ENCODE results near the gene SV2A. TPM values are rescaled to one million over a fixed set of nuclear protein-coding genes. Genes with fewer than 3 reads are reported as not detected.

SV2A gene
- total and polyA plus RNA-seq, 7 experiments from 2014 or later, result 1.3 to 18.8 (median 2.8) TPM

DNA sequence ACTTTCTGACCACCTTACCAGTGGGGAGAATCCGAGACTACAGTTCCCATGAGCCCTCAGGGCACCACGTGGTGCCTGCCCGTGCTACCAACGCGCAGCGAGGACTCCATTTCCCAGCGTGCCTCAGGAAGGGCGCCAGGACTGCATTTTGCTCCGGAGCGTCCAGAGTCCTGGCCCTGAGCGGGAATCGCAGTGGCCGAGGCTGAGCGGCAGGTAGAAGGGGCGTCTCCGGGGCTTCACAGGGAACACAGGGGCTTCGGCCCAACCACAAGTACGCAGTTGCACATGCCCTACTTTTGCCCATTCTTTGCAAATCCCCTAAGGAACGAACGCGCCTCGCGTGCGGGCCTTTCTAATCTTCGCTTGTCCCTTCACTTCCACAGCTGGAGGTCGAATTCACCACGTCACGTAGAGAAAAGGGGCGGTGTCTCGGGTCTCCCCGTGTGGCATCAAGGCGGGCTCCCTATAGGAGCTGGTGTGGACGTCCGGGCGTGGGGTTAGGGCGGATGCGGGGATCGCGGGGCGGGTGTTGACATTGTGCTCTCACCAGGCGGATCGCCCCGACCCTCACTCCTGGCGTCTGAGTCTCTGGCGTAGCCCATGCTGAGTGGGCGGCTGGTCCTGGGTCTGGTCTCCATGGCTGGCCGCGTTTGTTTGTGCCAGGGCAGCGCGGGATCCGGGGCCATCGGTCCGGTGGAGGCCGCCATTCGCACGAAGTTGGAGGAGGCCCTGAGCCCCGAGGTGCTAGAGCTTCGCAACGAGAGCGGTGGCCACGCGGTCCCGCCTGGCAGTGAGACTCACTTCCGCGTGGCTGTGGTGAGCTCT is 18.0 kb downstream of the SV2A start, which contains the start of gene BOLA1:
TSS of gene BOLA1 (plus strand) at position 109 of the 825 bp plus-strand sequence. CDS start at position 601, 492 bp downstream.
- H3K9me3 ChIP-seq (ENCODE audit: control insufficient read depth in 2 of 3, low read length in 3 of 3), result no peaks in the 10 kb centered on the region
- Mint-ChIP-seq H3K9me3 (peaks cover 0 to 5% (median 0%) of the 10 kb centered on the region in 11 donors), H3K27ac (peak within 1 kb of the TSS; percentile 86 to 96 (median 93)), H3K27me3 (no peaks in the 10 kb centered on the region), H3K4me3 (peak within 1 kb of the TSS; percentile 85 to 97 (median 90)), H3K36me3 (peaks cover 0 to 7% (median 4%) of the 10 kb centered on the region in 5 donors), H3K4me1 (peaks cover 11 to 27% (median 20%) of the 10 kb centered on the region in 7 donors)
- H3K27me3 ChIP-seq (ENCODE audit: control insufficient read depth in 2 of 2, insufficient read depth in 2 of 2, low read length in 2 of 2), result no peaks in the 10 kb centered on the region
- ChIA-PET CTCF (no interaction called here), POLR2A (interaction anchor here (0.7 to 10.8 kb wide), 7 partner anchors 13 to 336 kb away, joined by 4 to 214 read pairs (median 5); partner anchors contain the start of gene SF3B4)
- DNase-seq (peak; percentile 59 to 83 (median 71)), ATAC-seq (peak; percentile 99)
- peaks cover 0 to 6% of the 10 kb centered on the region in 2 donors for H3K4me1 ChIP-seq (ENCODE audit: control insufficient read depth in 2 of 2, insufficient read depth in 2 of 2, low read length in 2 of 2)
- no peaks in the 10 kb centered on the region for H3K36me3 ChIP-seq (ENCODE audit: control insufficient read depth in 2 of 3, insufficient read depth in 3 of 3, low read length in 3 of 3)
- intact Hi-C loops (cut with micrococcal nuclease), result loop anchor here (1.0 to 10.0 kb wide), 6 partner anchors 11 to 265 kb away; partner anchors contain the start of genes SF3B4 (in 2 of the 2), SV2A (in 2 of the 2) and VPS45 (in 1 of the 2)
- H3K4me3 ChIP-seq (ENCODE audit: low read length), result peak within 1 kb of the TSS; percentile 91
- peak within 1 kb of the TSS; percentile 85 for H3K27ac ChIP-seq (ENCODE audit: low read depth, low read length)

DNA sequence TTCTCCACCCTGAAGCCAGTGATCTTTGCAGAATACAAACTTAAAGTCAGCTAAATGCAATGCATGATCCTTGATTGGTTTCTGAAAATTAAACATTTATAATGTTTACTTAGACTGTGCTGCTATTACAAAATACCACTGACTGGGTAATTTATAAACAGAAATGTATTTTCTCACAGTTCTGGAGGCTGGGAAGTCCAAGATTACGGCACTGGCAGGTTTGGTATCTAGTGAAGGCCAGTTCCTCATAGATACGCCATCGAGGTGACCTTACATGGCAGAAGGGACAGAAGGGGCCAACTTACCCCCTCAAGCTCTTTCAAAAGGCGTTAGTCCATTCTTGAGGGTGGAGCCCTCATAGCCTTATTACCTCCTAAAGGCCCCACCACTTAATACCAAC is 21.1 kb downstream of the SV2A start:
- H3K4me3 Mint-ChIP-seq, result no peak overlapping the region
- peaks cover 0 to 6% of the 10 kb centered on the region in 2 donors for H3K4me1 ChIP-seq (ENCODE audit: control insufficient read depth in 2 of 2, insufficient read depth in 2 of 2, low read length in 2 of 2)
- H3K27ac ChIP-seq (ENCODE audit: low read depth, low read length), result no peak overlapping the region
- no peaks in the 10 kb centered on the region for H3K9me3 ChIP-seq (ENCODE audit: control insufficient read depth in 2 of 3, low read length in 3 of 3)
- peaks cover 8 to 24% (median 20%) of the 10 kb centered on the region in 7 donors for H3K4me1 Mint-ChIP-seq
- no peaks in the 10 kb centered on the region for H3K27me3 ChIP-seq (ENCODE audit: control insufficient read depth in 2 of 2, insufficient read depth in 2 of 2, low read length in 2 of 2)
- peaks cover 0 to 5% (median 0%) of the 10 kb centered on the region in 11 donors for H3K9me3 Mint-ChIP-seq
- intact Hi-C loops (cut with micrococcal nuclease), result loop anchor here in 1 of 2 donors (10.0 kb wide), 1 partner anchor 268 kb away; no protein-coding TSS in a partner anchor
- H3K4me3 ChIP-seq (ENCODE audit: low read length), result no peak overlapping the region
- H3K36me3 Mint-ChIP-seq, result no peaks in the 10 kb centered on the region
- peaks cover 0 to 4% (median 0%) of the 10 kb centered on the region in 5 donors for H3K27me3 Mint-ChIP-seq
- H3K27ac Mint-ChIP-seq, result no peak overlapping the region
- ATAC-seq (no peak), DNase-seq (no peak)
- ChIA-PET POLR2A (interaction anchor here (10.8 kb wide), 1 partner anchor 10 kb away, joined by 214 read pairs; a partner anchor contains a TSS), CTCF (interaction anchor here (0.6 kb wide), 1 partner anchor 8 kb away, joined by 4 read pairs; a partner anchor contains a TSS)
- no peaks in the 10 kb centered on the region for H3K36me3 ChIP-seq (ENCODE audit: control insufficient read depth in 2 of 3, insufficient read depth in 3 of 3, low read length in 3 of 3)

DNA sequence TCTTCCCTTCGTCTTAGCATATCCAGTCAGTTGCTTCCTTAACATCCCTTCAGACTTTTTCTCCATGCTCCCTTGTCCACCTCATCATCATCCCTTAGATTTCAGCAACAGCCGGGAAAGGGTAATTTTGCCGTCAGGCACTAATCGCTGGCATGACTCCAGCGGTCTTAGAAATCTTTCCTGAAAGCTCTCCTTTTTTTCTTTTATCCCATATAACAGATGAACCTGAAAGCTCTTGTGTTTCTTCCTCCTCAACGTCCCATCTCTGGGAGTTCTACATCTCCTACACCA is 28.7 kb downstream of the SV2A start:
- intact Hi-C loops (cut with micrococcal nuclease), result loop anchor here (1.0 to 2.0 kb wide), 9 partner anchors 10 to 347 kb away; partner anchors contain the start of genes BOLA1 (in 2 of the 2), SF3B4 (in 2 of the 2), ANP32E (in 1 of the 2) and SV2A (in 1 of the 2)

DNA sequence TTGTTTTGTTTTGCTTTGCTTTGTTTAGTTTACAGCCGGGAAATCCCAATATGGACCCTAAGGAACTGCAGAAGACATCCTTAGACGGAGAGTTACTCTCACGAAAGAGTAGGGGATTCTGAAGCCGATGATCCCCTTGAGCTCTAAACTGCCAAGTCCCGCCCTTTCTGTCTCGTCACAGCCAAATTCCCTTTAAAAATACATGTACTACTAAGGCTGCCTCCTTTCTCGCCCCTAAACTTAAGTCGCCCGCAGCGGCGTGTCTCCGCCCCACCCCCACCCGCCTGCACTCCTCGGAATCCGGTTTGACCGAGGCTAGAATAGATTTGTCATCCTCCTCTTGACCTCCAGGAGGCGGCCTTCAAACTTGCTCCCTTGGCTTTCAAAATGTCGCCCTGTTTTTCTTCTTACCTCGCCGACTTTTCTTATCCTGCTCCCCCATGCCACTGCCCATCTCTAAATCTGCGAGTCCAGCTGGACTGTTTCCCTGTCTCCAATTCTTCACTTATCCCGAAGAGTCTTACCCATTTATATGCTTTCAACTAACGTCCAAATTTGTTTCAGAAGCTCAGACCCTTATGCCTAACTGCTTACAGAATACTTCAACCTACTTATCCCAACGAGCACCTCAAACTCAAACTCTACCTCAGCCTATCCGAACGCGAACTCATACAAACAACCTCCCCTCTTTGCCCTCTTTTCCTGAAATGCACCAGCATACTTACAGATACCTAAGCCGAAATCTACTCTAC is 29.2 kb downstream of the SV2A start:
- Histone ChIP-seq H3K27me3 (ENCODE audit: control insufficient read depth in 2 of 2, insufficient read depth in 2 of 2, low read length in 2 of 2) (no peaks in the 10 kb centered on the region), H3K9me3 (ENCODE audit: control insufficient read depth in 2 of 3, low read length in 3 of 3) (no peaks in the 10 kb centered on the region), H3K27ac (ENCODE audit: low read depth, low read length) (peak overlapping the region; percentile 93), H3K4me3 (ENCODE audit: low read length) (peak overlapping the region; percentile 97), H3K36me3 (ENCODE audit: control insufficient read depth in 2 of 3, insufficient read depth in 3 of 3, low read length in 3 of 3) (no peaks in the 10 kb centered on the region), H3K4me1 (ENCODE audit: control insufficient read depth in 2 of 2, insufficient read depth in 2 of 2, low read length in 2 of 2) (peaks cover 17% of the 10 kb centered on the region in 2 donors)
- Mint-ChIP-seq H3K9me3 (no peaks in the 10 kb centered on the region), H3K27me3 (no peaks in the 10 kb centered on the region), H3K4me3 (no peak overlapping the region), H3K27ac (no peak overlapping the region), H3K4me1 (peaks cover 0 to 7% (median 0%) of the 10 kb centered on the region in 7 donors), H3K36me3 (peaks cover 0 to 1% (median 0%) of the 10 kb centered on the region in 5 donors)
- ChIA-PET CTCF (interaction anchor here (1.0 to 2.9 kb wide), 4 partner anchors 8 to 74 kb away, joined by 4 to 13 read pairs (median 4); no protein-coding TSS in a partner anchor), POLR2A (interaction anchor here (0.6 to 9.2 kb wide), 44 partner anchors 9 to 1622 kb away, joined by 3 to 547 read pairs (median 7); partner anchors contain the start of genes ANP32E, BOLA1, ENSA and GOLPH3L)
- ATAC-seq, result peak; percentile 28
- intact Hi-C loops (cut with micrococcal nuclease), result loop anchor here (1.0 to 2.0 kb wide), 9 partner anchors 11 to 348 kb away; partner anchors contain the start of genes BOLA1 (in 2 of the 2), SF3B4 (in 2 of the 2), ANP32E (in 1 of the 2) and SV2A (in 1 of the 2)
- DNase-seq, result peak in 2 of 9 donors; percentile 47 to 65

More for the DNA sequence above, 28.7 kb downstream of the SV2A start:
- DNase-seq (peak in 1 of 9 donors; percentile 21), ATAC-seq (no peak)
- no peaks in the 10 kb centered on the region for H3K9me3 ChIP-seq (ENCODE audit: control insufficient read depth in 2 of 3, low read length in 3 of 3)
- POLR2A ChIA-PET, result interaction anchor here (0.6 to 9.2 kb wide), 18 partner anchors 9 to 345 kb away, joined by 3 to 547 read pairs (median 14); partner anchors contain the start of genes BOLA1, OTUD7B and SF3B4
- CTCF ChIA-PET, result interaction anchor here (1.0 to 1.2 kb wide), 2 partner anchors 8 to 73 kb away, joined by 4 read pairs; no protein-coding TSS in a partner anchor
- no peaks in the 10 kb centered on the region for H3K27me3 Mint-ChIP-seq
- H3K4me1 ChIP-seq (ENCODE audit: control insufficient read depth in 2 of 2, insufficient read depth in 2 of 2, low read length in 2 of 2), result peaks cover 11 to 17% of the 10 kb centered on the region in 2 donors
- H3K4me1 Mint-ChIP-seq, result peaks cover 0 to 7% (median 0%) of the 10 kb centered on the region in 7 donors
- H3K27ac Mint-ChIP-seq, result no peak overlapping the region
- no peak overlapping the region for H3K4me3 Mint-ChIP-seq
- H3K27me3 ChIP-seq (ENCODE audit: control insufficient read depth in 2 of 2, insufficient read depth in 2 of 2, low read length in 2 of 2), result no peaks in the 10 kb centered on the region
- H3K36me3 Mint-ChIP-seq, result no peaks in the 10 kb centered on the region
- H3K9me3 Mint-ChIP-seq, result no peaks in the 10 kb centered on the region
- peak overlapping the region; percentile 93 for H3K27ac ChIP-seq (ENCODE audit: low read depth, low read length)
- peak overlapping the region; percentile 97 for H3K4me3 ChIP-seq (ENCODE audit: low read length)
- no peaks in the 10 kb centered on the region for H3K36me3 ChIP-seq (ENCODE audit: control insufficient read depth in 2 of 3, insufficient read depth in 3 of 3, low read length in 3 of 3)

DNA sequence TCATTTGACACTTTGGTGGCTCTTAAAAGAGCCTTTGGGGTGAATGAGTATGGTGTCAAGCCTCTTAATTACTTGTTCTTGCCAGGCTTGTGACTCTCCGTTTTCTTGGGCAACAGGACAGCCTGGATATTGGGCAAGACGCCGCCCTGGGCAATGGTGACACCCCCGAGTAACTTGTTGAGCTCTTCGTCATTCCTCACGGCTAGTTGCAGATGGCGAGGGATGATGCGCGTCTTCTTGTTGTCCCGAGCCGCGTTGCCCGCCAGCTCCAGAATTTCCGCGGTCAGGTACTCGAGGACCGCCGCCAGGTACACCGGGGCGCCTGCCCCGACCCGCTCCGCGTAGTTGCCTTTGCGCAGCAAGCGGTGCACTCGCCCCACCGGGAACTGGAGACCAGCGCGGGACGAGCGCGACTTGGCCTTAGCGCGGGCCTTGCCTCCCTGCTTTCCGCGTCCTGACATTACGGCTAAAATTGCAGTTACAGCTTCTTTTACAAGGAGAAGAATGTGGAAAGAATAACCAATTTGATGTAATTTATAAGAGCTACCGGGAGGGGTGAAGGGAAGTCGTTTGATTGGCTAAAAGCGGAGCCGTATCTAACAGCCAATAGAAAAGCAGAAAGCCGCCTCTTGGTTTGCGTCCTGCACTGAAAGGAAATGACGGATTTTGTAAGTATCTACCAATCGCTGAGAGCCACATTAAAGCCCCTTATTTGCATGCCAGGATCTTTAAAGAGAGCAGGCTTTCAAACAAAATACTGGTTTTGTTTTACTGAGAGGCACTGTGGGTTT is 30.0 kb downstream of the SV2A start:
- ChIA-PET POLR2A (interaction anchor here (0.6 to 9.2 kb wide), 56 partner anchors 8 to 1652 kb away, joined by 3 to 547 read pairs (median 6); partner anchors contain the start of genes ANP32E, BOLA1, ENSA and GOLPH3L), CTCF (interaction anchor here (0.8 to 2.9 kb wide), 4 partner anchors 9 to 60 kb away, joined by 3 to 13 read pairs (median 4); no protein-coding TSS in a partner anchor)
- H3K9me3 ChIP-seq (ENCODE audit: control insufficient read depth in 2 of 3, low read length in 3 of 3), result no peaks in the 10 kb centered on the region
- Mint-ChIP-seq H3K4me3 (no peak overlapping the region), H3K27me3 (no peaks in the 10 kb centered on the region), H3K9me3 (no peaks in the 10 kb centered on the region), H3K36me3 (peaks cover 0 to 1% (median 0%) of the 10 kb centered on the region in 5 donors), H3K27ac (no peak overlapping the region), H3K4me1 (peaks cover 0 to 7% (median 1%) of the 10 kb centered on the region in 7 donors)
- H3K4me1 ChIP-seq (ENCODE audit: control insufficient read depth in 2 of 2, insufficient read depth in 2 of 2, low read length in 2 of 2), result peaks cover 17 to 20% of the 10 kb centered on the region in 2 donors
- peak; percentile 76 for ATAC-seq
- intact Hi-C loops (cut with micrococcal nuclease), result loop anchor here (1.0 to 2.0 kb wide), 9 partner anchors 12 to 349 kb away; partner anchors contain the start of genes BOLA1 (in 2 of the 2), SF3B4 (in 2 of the 2), ANP32E (in 1 of the 2) and SV2A (in 1 of the 2)
- H3K27ac ChIP-seq (ENCODE audit: low read depth, low read length), result peak overlapping the region; percentile 93
- no peaks in the 10 kb centered on the region for H3K27me3 ChIP-seq (ENCODE audit: control insufficient read depth in 2 of 2, insufficient read depth in 2 of 2, low read length in 2 of 2)
- no peaks in the 10 kb centered on the region for H3K36me3 ChIP-seq (ENCODE audit: control insufficient read depth in 2 of 3, insufficient read depth in 3 of 3, low read length in 3 of 3)
- peak overlapping the region; percentile 97 for H3K4me3 ChIP-seq (ENCODE audit: low read length)
- DNase-seq, result peak; percentile 60 to 97 (median 92)

All from naive thymus-derived CD4-positive, alpha-beta T cell (primary cell).